IMR-90 (cell line): ENCODE measurements around the gene SDK1. TPM values are rescaled to one million over a fixed set of nuclear protein-coding genes. Genes with fewer than 3 reads are reported as not detected.

Experiments used
- ATAC-seq: fragments of 200-7000 bp; cut with Tn5 transposase; 2 replicates; pipeline ENCODE4 v1.9.1; 2020; ENCODE audit warnings: low read depth, mild to moderate bottlenecking, moderate library complexity
- BruUV-seq: library from RNA; stranded (reverse); fragments of 400-500 nt; replicated peaks from 2 replicates; lab custom pipeline; 2021; lab: Mats Ljungman, UMichigan
- CTCF ChIA-PET: fragments of 300-600 bp; formaldehyde crosslinking; extraction: SDS; loops from one replicate; lab custom pipeline; 2021; ENCODE audit warnings: antibody characterized with exemption; lab: Yijun Ruan, JAX
- POLR2A ChIA-PET: fragments of 300-600 bp; sonication (Branson Sonifier 250); formaldehyde crosslinking; loops from one replicate; lab custom pipeline; 2022; ENCODE audit warnings: antibody characterized with exemption; ENCODE audit not compliant: unreplicated experiment; lab: Charles Lee
- DNase-seq: peaks from one replicate; pipeline ENCODE4 v3.0.0; 2013
- H2AFZ ChIP-seq: replicated peaks from 2 replicates; pipeline ENCODE3; 2013; ENCODE audit warnings: low read length, mild to moderate bottlenecking; ENCODE audit not compliant: poor library complexity
- H2AK5ac ChIP-seq: 2 replicates; pipeline ENCODE4 v1.6.1; 2013; ENCODE audit warnings: low read depth, low read length, inconsistent platforms
- H2AK9ac ChIP-seq: replicated peaks from 2 replicates; pipeline ENCODE3; 2013; ENCODE audit warnings: mild to moderate bottlenecking, low read depth, low read length, moderate library complexity; ENCODE audit not compliant: poor library complexity
- H2BK120ac ChIP-seq: 2 replicates; pipeline ENCODE4 v1.6.1; 2013; ENCODE audit warnings: low read depth, low read length, inconsistent platforms
- H2BK15ac ChIP-seq: 3 replicates; pipeline ENCODE4 v1.6.1; 2013; ENCODE audit warnings: low read depth, low read length, inconsistent platforms
- H2BK20ac ChIP-seq: 2 replicates; pipeline ENCODE4 v1.6.1; 2013; ENCODE audit warnings: low read depth, mild to moderate bottlenecking, inconsistent platforms, low read length, moderate library complexity
- H2BK5ac ChIP-seq: 2 replicates; pipeline ENCODE4 v1.6.1; 2013; ENCODE audit warnings: mild to moderate bottlenecking, low read depth, low read length, inconsistent platforms; ENCODE audit not compliant: poor library complexity, severe bottlenecking
- H3K14ac ChIP-seq: replicated peaks from 2 replicates; pipeline ENCODE4 v1.6.1; 2013; ENCODE audit warnings: low read depth, low read length, inconsistent platforms
- H3K18ac ChIP-seq: 2 replicates; pipeline ENCODE4 v1.6.1; 2013; ENCODE audit warnings: low read depth, low read length, control low read depth
- H3K23ac ChIP-seq: 2 replicates; pipeline ENCODE4 v1.6.1; 2013; ENCODE audit warnings: low read depth, low read length, inconsistent platforms
- H3K27ac ChIP-seq: 2 replicates; pipeline ENCODE4 v1.5.1; 2013; ENCODE audit warnings: mild to moderate bottlenecking, control low read depth, low read length; ENCODE audit not compliant: insufficient read depth
- H3K27me3 ChIP-seq: 2 replicates; pipeline ENCODE4 v1.6.1; 2013; ENCODE audit warnings: low read length; ENCODE audit not compliant: control insufficient read depth, insufficient read depth
- H3K36me3 ChIP-seq: 2 replicates; pipeline ENCODE4 v1.6.1; 2013; ENCODE audit warnings: low read length, mixed read lengths; ENCODE audit not compliant: control insufficient read depth, insufficient read depth
- H3K4ac ChIP-seq: 2 replicates; pipeline ENCODE4 v1.6.1; 2013; ENCODE audit warnings: low read depth, low read length, inconsistent platforms
- H3K4me1 ChIP-seq: 2 replicates; pipeline ENCODE4 v1.6.1; 2013; ENCODE audit warnings: low read length, mixed read lengths; ENCODE audit not compliant: control insufficient read depth, insufficient read depth
- H3K4me2 ChIP-seq: 2 replicates; pipeline ENCODE4 v1.6.1; 2013; ENCODE audit warnings: low read depth, mild to moderate bottlenecking, control low read depth, low read length, moderate library complexity
- H3K4me3 ChIP-seq: 2 replicates; pipeline ENCODE4 v1.5.1; 2013; ENCODE audit warnings: low read depth, mild to moderate bottlenecking, control low read depth, low read length, moderate library complexity; ENCODE audit not compliant: insufficient read depth
- H3K56ac ChIP-seq: 2 replicates; pipeline ENCODE4 v1.6.1; 2013; ENCODE audit warnings: low read length, inconsistent platforms; ENCODE audit not compliant: insufficient read depth; ENCODE audit errors: extremely low read depth
- H3K79me1 ChIP-seq, 2 experiments: 2 replicates each; pipeline ENCODE4 v1.6.1; 2013; ENCODE audit warnings: low read length in 2 of 2, inconsistent platforms in 1 of 2, low read depth in 1 of 2
- H3K9ac ChIP-seq: 2 replicates; pipeline ENCODE4 v1.6.1; 2013; ENCODE audit warnings: low read depth, low read length, control low read depth
- H3K9me1 ChIP-seq: 2 replicates; pipeline ENCODE4 v1.6.1; 2013; ENCODE audit warnings: low read length, inconsistent platforms; ENCODE audit not compliant: insufficient read depth
- H3K9me3 ChIP-seq: 2 replicates; pipeline ENCODE4 v1.6.1; 2013; ENCODE audit warnings: low read length; ENCODE audit not compliant: control insufficient read depth, insufficient read depth
- H4K20me1 ChIP-seq: 2 replicates; pipeline ENCODE4 v1.6.1; 2013; ENCODE audit warnings: low read length, inconsistent platforms; ENCODE audit not compliant: insufficient read depth
- H4K5ac ChIP-seq: 2 replicates; pipeline ENCODE4 v1.6.1; 2013; ENCODE audit warnings: mild to moderate bottlenecking, low read depth, low read length, control low read depth
- H4K8ac ChIP-seq, 2 experiments: 2 replicates each; pipeline ENCODE4 v1.6.1; 2013; ENCODE audit warnings: low read depth in 2 of 2, low read length in 2 of 2, control low read depth in 1 of 2, inconsistent platforms in 1 of 2
- H4K91ac ChIP-seq: 2 replicates; pipeline ENCODE4 v1.6.1; 2013; ENCODE audit warnings: low read depth, low read length, inconsistent platforms; ENCODE audit not compliant: insufficient read depth
- BHLHE40 ChIP-seq: fragments of 150-350 bp; IDR thresholded peaks from 2 replicates; pipeline ENCODE4 v1.6.1; 2016; ENCODE audit warnings: mild to moderate bottlenecking, low read depth, low read length
- CEBPB ChIP-seq: IDR thresholded peaks from 2 replicates; pipeline ENCODE4 v1.6.1; 2012; ENCODE audit warnings: low read depth, low read length, improper control_type of control experiment
- CHD1 ChIP-seq: IDR thresholded peaks from 2 replicates; pipeline ENCODE4 v1.6.1; 2012; ENCODE audit warnings: low read depth, low read length, improper control_type of control experiment
- ELK1 ChIP-seq: fragments of 150-350 bp; IDR thresholded peaks from 2 replicates; pipeline ENCODE4 v1.6.1; 2016; ENCODE audit warnings: low read depth, mild to moderate bottlenecking, low read length, moderate library complexity, borderline replicate concordance
- FOS ChIP-seq: fragments of 150-350 bp; IDR thresholded peaks from 2 replicates; pipeline ENCODE4 v1.6.1; 2016; ENCODE audit warnings: low read depth, low read length
- MAFK ChIP-seq: IDR thresholded peaks from 2 replicates; pipeline ENCODE4 v1.6.1; 2012; ENCODE audit warnings: low read depth, low read length, improper control_type of control experiment
- MAZ ChIP-seq: IDR thresholded peaks from 2 replicates; pipeline ENCODE4 v1.6.1; 2012; ENCODE audit warnings: low read depth, mild to moderate bottlenecking, low read length, improper control_type of control experiment, moderate library complexity, borderline replicate concordance
- MXI1 ChIP-seq: IDR thresholded peaks from 2 replicates; pipeline ENCODE4 v1.6.1; 2012; ENCODE audit warnings: low read depth, mild to moderate bottlenecking, low read length, moderate library complexity, borderline replicate concordance
- NFE2L2 ChIP-seq: fragments of 150-350 bp; IDR thresholded peaks from 2 replicates; pipeline ENCODE4 v1.6.1; 2016; ENCODE audit warnings: low read depth, mild to moderate bottlenecking, low read length
- POLR2A ChIP-seq: IDR thresholded peaks from 2 replicates; pipeline ENCODE4 v1.6.1; 2012; ENCODE audit warnings: mild to moderate bottlenecking, low read depth, low read length
- RAD21 ChIP-seq: IDR thresholded peaks from 2 replicates; pipeline ENCODE4 v1.6.1; 2012; ENCODE audit warnings: low read length, improper control_type of control experiment
- RCOR1 ChIP-seq: IDR thresholded peaks from 2 replicates; pipeline ENCODE4 v1.6.1; 2012; ENCODE audit warnings: mild to moderate bottlenecking, low read length, improper control_type of control experiment; ENCODE audit not compliant: insufficient replicate concordance
- RFX5 ChIP-seq: IDR thresholded peaks from 2 replicates; pipeline ENCODE4 v1.8.0; 2012; ENCODE audit warnings: low read depth, mild to moderate bottlenecking, low read length, moderate library complexity
- SMC3 ChIP-seq: fragments of 150-350 bp; IDR thresholded peaks from 2 replicates; pipeline ENCODE4 v1.6.1; 2016; ENCODE audit warnings: low read depth, mild to moderate bottlenecking, antibody characterized with exemption, low read length, moderate library complexity
- WGBS, 2 experiments: methylation state at CpG; one replicate each; pipeline versions ENCODE4 v1.1.5 to v1.1.7; 2013; ENCODE audit warnings: missing lambda C conversion rate in 2 of 2; ENCODE audit not compliant: insufficient read length in 1 of 2; ENCODE audit errors: extremely low coverage in 2 of 2; 5-methylcytosine and 5-hydroxymethylcytosine counted together
- dilution Hi-C: fragments of 300-500 bp; cut with HindIII; formaldehyde crosslinking; loops from one replicate; pipeline ENCODE4 v1.14.3; 2018; ENCODE audit warnings: low sequenced_read_pairs; ENCODE audit not compliant: unreplicated experiment
- in situ Hi-C: fragments of 300-500 bp; cut with MboI; formaldehyde crosslinking; loops from 3 replicates; pipeline ENCODE4 v1.14.3; 2019; ENCODE audit warnings: low sequenced_read_pairs, inconsistent platforms, mixed read lengths
- intact Hi-C: fragments of 100-400 bp; cut with micrococcal nuclease; formaldehyde crosslinking; loops from 2 replicates; pipeline ENCODE4 v1.10.0; 2022
- polyA plus RNA-seq, 3 experiments: library from polyadenylated mRNA; depleted of rRNA; stranded (reverse); fragments of >200 nt; gene quantifications; 2 replicates each; pipeline ENCODE4 v1.2.3, GENCODE V29; 2012; ENCODE audit warnings: low replicate concordance in 1 of 3
- total RNA-seq: library from RNA; depleted of rRNA; stranded (reverse); fragments of >200 nt; gene quantifications from 2 replicates; pipeline ENCODE4 v1.2.3, GENCODE V29; 2012
- TF ChIP-seq, protein P1 (sequence below): conservative IDR thresholded peaks from 2 replicates; pipeline ENCODE4 v1.5.1; 2012; ENCODE audit warnings: mild to moderate bottlenecking, low read depth, low read length, improper control_type of control experiment
- TF ChIP-seq, protein P2 (sequence below): fragments of 150-350 bp; IDR thresholded peaks from 2 replicates; pipeline ENCODE4 v1.6.1; 2017; ENCODE audit warnings: mild to moderate bottlenecking, antibody characterized with exemption, low read length, low read depth

Gene SDK1
- total and polyA plus RNA-seq, 2 of the 4 experiments (the other 2 are of a cell fraction), result 1.5 to 1.6 TPM

- ChIA-PET CTCF (no interaction called here), POLR2A (no interaction called here)
- Histone ChIP-seq H2BK5ac (no peak overlapping the region), H3K4me1 (no peaks in the 10 kb centered on the region), H2BK15ac (no peak overlapping the region), H3K27ac (no peak overlapping the region), H4K5ac (no peak overlapping the region), H3K18ac (no peak overlapping the region), H3K27me3 (no peaks in the 10 kb centered on the region), H3K9ac (no peak overlapping the region), H3K4ac (no peak overlapping the region), H3K79me1 (no peaks in the 10 kb centered on the region), H4K91ac (no peak overlapping the region), H4K20me1 (no peaks in the 10 kb centered on the region), H3K9me3 (peaks cover 25% of the 10 kb centered on the region), H4K8ac (no peak overlapping the region), H3K9me1 (no peaks in the 10 kb centered on the region), H2BK120ac (no peak overlapping the region), H3K36me3 (no peaks in the 10 kb centered on the region), H2AK5ac (no peak overlapping the region), H3K56ac (no peak overlapping the region), H3K14ac (no peak overlapping the region), H3K23ac (no peak overlapping the region), H3K4me3 (no peak overlapping the region), H3K4me2 (no peak overlapping the region), H2BK20ac (no peak overlapping the region), H2AFZ (no peak overlapping the region), H2AK9ac (no peak overlapping the region)
- no TSS peak for BruUV-seq
- in situ Hi-C loops, result no loop called here
- ATAC-seq (no peak), DNase-seq (no peak)
- dilution Hi-C loops, result no loop called here
- intact Hi-C loops, result no loop called here
- TF ChIP-seq BHLHE40 (no peak), NFE2L2 (no peak), CEBPB (no peak), MAZ (no peak), POLR2A (no peak), SMC3 (no peak), FOS (no peak), RAD21 (no peak), RCOR1 (no peak), MAFK (no peak), CHD1 (no peak), ELK1 (no peak), MXI1 (no peak), RFX5 (no peak)
- TF ChIP-seq, protein P1, sequence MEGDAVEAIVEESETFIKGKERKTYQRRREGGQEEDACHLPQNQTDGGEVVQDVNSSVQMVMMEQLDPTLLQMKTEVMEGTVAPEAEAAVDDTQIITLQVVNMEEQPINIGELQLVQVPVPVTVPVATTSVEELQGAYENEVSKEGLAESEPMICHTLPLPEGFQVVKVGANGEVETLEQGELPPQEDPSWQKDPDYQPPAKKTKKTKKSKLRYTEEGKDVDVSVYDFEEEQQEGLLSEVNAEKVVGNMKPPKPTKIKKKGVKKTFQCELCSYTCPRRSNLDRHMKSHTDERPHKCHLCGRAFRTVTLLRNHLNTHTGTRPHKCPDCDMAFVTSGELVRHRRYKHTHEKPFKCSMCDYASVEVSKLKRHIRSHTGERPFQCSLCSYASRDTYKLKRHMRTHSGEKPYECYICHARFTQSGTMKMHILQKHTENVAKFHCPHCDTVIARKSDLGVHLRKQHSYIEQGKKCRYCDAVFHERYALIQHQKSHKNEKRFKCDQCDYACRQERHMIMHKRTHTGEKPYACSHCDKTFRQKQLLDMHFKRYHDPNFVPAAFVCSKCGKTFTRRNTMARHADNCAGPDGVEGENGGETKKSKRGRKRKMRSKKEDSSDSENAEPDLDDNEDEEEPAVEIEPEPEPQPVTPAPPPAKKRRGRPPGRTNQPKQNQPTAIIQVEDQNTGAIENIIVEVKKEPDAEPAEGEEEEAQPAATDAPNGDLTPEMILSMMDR, result no peak
- TF ChIP-seq, protein P2, sequence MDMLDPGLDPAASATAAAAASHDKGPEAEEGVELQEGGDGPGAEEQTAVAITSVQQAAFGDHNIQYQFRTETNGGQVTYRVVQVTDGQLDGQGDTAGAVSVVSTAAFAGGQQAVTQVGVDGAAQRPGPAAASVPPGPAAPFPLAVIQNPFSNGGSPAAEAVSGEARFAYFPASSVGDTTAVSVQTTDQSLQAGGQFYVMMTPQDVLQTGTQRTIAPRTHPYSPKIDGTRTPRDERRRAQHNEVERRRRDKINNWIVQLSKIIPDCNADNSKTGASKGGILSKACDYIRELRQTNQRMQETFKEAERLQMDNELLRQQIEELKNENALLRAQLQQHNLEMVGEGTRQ, result no peak
- WGBS, 2 experiments, result 27% methylated on average over 2 of the region's 12 CpGs; no CpG with 5 or more reads in 1 of the 2 experiments
Observed at GRCh38 chr7:4241791-4242190, 940.7 kb downstream of the SDK1 start.
